RWPE1 (cell line): ENCODE results near the gene GPN3.

Experiments used
- CTCF ChIA-PET: fragments of 350-600 bp; sonication (Branson Sonifier 250); formaldehyde crosslinking; extraction: SDS; loops from one replicate; lab custom pipeline; 2021; lab: Yijun Ruan, JAX
- POLR2A ChIA-PET: fragments of 400-600 bp; formaldehyde crosslinking; extraction: SDS; loops from one replicate; lab custom pipeline; 2020; ENCODE audit warnings: antibody characterized with exemption; ENCODE audit not compliant: low non-redundant PET; lab: Yijun Ruan, JAX
- DNase-seq: peaks from one replicate; pipeline ENCODE4 v3.0.0; 2012; ENCODE audit warnings: low spot score
- H3K27ac ChIP-seq: fragments of 450-650 bp; 2 replicates; pipeline ENCODE4 v1.5.1; 2017
- CTCF ChIP-seq: fragments of 450-650 bp; conservative IDR thresholded peaks from 2 replicates; pipeline ENCODE4 v1.5.1; 2017; ENCODE audit warnings: low read depth, mild to moderate bottlenecking

The GPN3 gene

GRCh38 chr12:110503432-110503831 is 35.4 kb upstream of the GPN3 start:
- H3K27ac ChIP-seq = no peak overlapping the region
- TF ChIP-seq CTCF = no peak
- CTCF ChIA-PET = interaction anchor here (0.6 kb wide), 1 partner anchor 180 kb away, joined by 3 read pairs; no protein-coding TSS in a partner anchor
- no peak for DNase-seq
- POLR2A ChIA-PET = no interaction called here

DNA sequence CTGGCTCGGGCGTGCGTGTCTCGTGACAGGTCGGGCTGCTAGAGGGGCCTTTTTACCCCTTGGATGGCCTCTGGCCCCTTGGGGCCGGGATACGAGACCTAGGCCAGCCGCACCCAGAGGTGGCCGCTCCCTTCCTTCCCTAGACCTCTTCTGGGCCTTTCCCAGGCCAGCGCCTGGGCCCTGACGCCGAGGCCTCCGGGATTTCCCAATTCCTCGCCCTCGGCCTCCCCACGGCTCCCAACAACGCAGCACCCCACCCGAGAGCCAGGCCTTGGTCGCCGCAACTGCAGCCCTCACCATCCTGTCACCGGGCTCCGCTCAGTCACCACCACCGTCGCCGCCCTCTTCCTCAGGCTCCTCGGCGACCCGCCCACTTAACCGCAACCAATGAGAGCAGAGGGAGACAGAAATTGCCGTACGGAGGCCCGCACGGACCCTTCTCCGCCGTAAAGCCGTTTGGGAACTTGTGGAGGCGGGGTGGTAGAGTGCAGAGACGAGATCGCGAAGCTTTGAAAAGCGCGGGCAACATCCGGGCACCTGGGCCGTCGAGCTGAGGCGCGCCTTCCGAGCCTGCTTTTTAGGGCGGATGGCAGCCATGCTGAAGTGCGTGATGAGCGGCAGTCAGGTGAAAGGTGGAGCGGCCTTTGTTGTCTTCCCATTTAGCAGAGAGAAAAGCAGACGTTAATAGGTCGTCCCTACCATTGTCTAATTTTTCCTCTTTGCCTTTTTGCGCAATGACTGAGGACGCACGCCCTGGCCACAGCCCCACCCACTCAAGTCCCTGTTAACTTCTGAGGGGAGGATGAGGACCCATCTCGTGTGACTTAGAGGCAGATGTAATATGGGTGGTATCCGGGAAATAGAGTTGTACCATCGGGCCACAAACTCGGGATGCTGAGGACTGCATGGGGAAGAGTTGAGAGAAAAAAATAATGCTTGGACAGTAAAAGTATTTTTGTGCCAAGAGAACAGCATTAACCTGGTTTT is 34.0 kb upstream of the GPN3 start, which contains the start of the genes RAD9B and VPS29:
TSS of gene RAD9B (plus strand) at position 580 of the 987 bp plus-strand sequence. CDS start at position 587, 7 bp downstream.
TSS of gene VPS29 (minus strand) at position 360 of the 987 bp plus-strand sequence. CDS start at position 300, 60 bp downstream.
- CTCF ChIA-PET = interaction anchor here (0.6 kb wide), 1 partner anchor 33 kb away, joined by 3 read pairs; the partner anchor contains the start of gene FAM216A
- POLR2A ChIA-PET = interaction anchor here (1.0 to 1.2 kb wide), 2 partner anchors 16 to 34 kb away, joined by 3 to 6 read pairs; partner anchors contain the start of genes FAM216A and GPN3
- H3K27ac ChIP-seq = peak within 1 kb of the TSS; percentile 98
- no peak for TF ChIP-seq CTCF
- peak; percentile 95 for DNase-seq

GRCh38 chr12:110501399-110501751 is 33.3 kb upstream of the GPN3 start:
- TF ChIP-seq CTCF = no peak
- H3K27ac ChIP-seq = peak overlapping the region; percentile 98
- CTCF ChIA-PET = no interaction called here
- DNase-seq = peak; percentile 70
- POLR2A ChIA-PET = interaction anchor here (1.2 kb wide), 1 partner anchor 33 kb away, joined by 6 read pairs; the partner anchor contains the start of genes FAM216A and GPN3

- H3K27ac ChIP-seq = no peak overlapping the region
- POLR2A ChIA-PET = no interaction called here
Measured at GRCh38 chr12:110498984-110499706, 31.1 kb upstream of the GPN3 start.

DNA sequence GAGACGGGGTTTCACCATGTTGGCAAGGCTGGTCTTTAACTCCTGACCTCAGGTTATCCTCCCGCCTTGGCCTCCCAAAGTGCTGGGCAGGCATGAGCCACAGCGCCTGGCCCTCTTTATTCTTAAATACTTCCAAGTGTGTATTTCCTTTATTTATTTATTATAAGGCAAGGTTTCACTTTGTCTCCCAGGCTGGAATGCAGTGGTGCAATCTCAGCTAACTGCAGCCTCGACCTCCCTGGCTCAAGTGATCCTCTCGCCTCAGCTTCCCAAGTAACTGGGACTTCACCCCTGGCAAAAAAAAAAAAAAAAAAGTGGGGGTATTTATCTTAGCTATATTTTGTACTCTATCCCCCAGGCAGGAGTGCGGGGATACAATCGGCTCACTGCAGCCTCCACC is 7.4 kb upstream of the GPN3 start:
- CTCF ChIA-PET = interaction anchor here (0.6 to 0.7 kb wide), 2 partner anchors 15 to 22 kb away, joined by 3 to 4 read pairs; no protein-coding TSS in a partner anchor
- POLR2A ChIA-PET = no interaction called here
- DNase-seq = no peak
- H3K27ac ChIP-seq = no peak overlapping the region
- TF ChIP-seq CTCF = no peak

More at GRCh38 chr12:110498984-110499706, 31.1 kb upstream of the GPN3 start:
- CTCF ChIA-PET = interaction anchor here (0.6 to 1.5 kb wide), 3 partner anchors 14 to 47 kb away, joined by 3 to 7 read pairs (median 3); partner anchors contain the start of gene FAM216A
- no peak for TF ChIP-seq CTCF
- peak; percentile 57 for DNase-seq
